Keratinocyte (primary cell): ENCODE data around the gene POU6F2. TPM values are rescaled to one million over a fixed set of nuclear protein-coding genes. Genes with fewer than 3 reads are reported as not detected.
A peak's percentile ranks its signal among the peaks of the same experiment; 100 is the strongest.

Experiments
- DNase-seq: peaks from one replicate; pipeline ENCODE4 v3.0.0-alpha.2; 2011; ENCODE audit warnings: low read depth, missing footprints, low spot score
- FAIRE-seq: peaks from 2 replicates; lab custom pipeline; 2011; peaks lifted over from hg19 to GRCh38; lab: Jason Lieb, UNC
- H2AFZ ChIP-seq: 2 replicates; pipeline ENCODE4 v1.6.0; 2012; ENCODE audit warnings: low read length, control low read depth, inconsistent platforms; ENCODE audit not compliant: control insufficient read depth
- H3K27ac ChIP-seq: 2 replicates; pipeline ENCODE4 v1.5.1; 2011; ENCODE audit warnings: low read length; ENCODE audit not compliant: control insufficient read depth, insufficient read depth
- H3K27me3 ChIP-seq: 3 replicates; pipeline ENCODE4 v1.6.0; 2011; ENCODE audit warnings: low read length; ENCODE audit not compliant: control insufficient read depth, insufficient read depth; ENCODE audit errors: extremely low read depth
- H3K36me3 ChIP-seq, 2 experiments: 2 replicates in 1 of 2; 3 replicates in 1 of 2; pipeline ENCODE4 v1.5.1; 2011; ENCODE audit warnings: low read length in 2 of 2, mild to moderate bottlenecking in 1 of 2; ENCODE audit not compliant: control insufficient read depth in 2 of 2, insufficient read depth in 2 of 2; ENCODE audit errors: extremely low read depth in 1 of 2
- H3K4me1 ChIP-seq: 3 replicates; pipeline ENCODE4 v1.5.1; 2011; ENCODE audit warnings: low read length; ENCODE audit not compliant: control insufficient read depth, insufficient read depth; ENCODE audit errors: extremely low read depth
- H3K4me2 ChIP-seq: 3 replicates; pipeline ENCODE4 v1.6.0; 2011; ENCODE audit warnings: low read depth, low read length; ENCODE audit not compliant: control insufficient read depth, insufficient read depth; ENCODE audit errors: extremely low read depth
- H3K4me3 ChIP-seq, 3 experiments: fragments of 200-600 bp in 1 of 3; sonication (generic) in 1 of 3; 2 replicates in 2 of 3; 3 replicates in 1 of 3; pipeline ENCODE4 v1.5.1; 2011 to 2016; ENCODE audit warnings: low read length in 3 of 3, mild to moderate bottlenecking in 3 of 3, control low read depth in 2 of 3, inconsistent platforms in 1 of 3, low read depth in 1 of 3, mixed read lengths in 1 of 3, mixed run types in 1 of 3, moderate library complexity in 1 of 3; ENCODE audit not compliant: control insufficient read depth in 2 of 3, insufficient read depth in 2 of 3; ENCODE audit errors: extremely low read depth in 1 of 3
- H3K79me2 ChIP-seq: 2 replicates; pipeline ENCODE4 v1.6.0; 2012; ENCODE audit warnings: low read length; ENCODE audit not compliant: control insufficient read depth, insufficient read depth
- H3K9ac ChIP-seq: 3 replicates; pipeline ENCODE4 v1.6.0; 2011; ENCODE audit warnings: low read length; ENCODE audit not compliant: control insufficient read depth, insufficient read depth; ENCODE audit errors: extremely low read depth
- H3K9me1 ChIP-seq: 3 replicates; pipeline ENCODE4 v1.6.0; 2011; ENCODE audit warnings: low read length; ENCODE audit not compliant: control insufficient read depth, insufficient read depth; ENCODE audit errors: extremely low read depth
- H3K9me3 ChIP-seq: 2 replicates; pipeline ENCODE4 v1.5.1; 2012; ENCODE audit warnings: low read depth, low read length; ENCODE audit not compliant: control insufficient read depth
- H4K20me1 ChIP-seq: 3 replicates; pipeline ENCODE4 v1.6.0; 2011; ENCODE audit warnings: low read length; ENCODE audit not compliant: control insufficient read depth, insufficient read depth; ENCODE audit errors: extremely low read depth
- EZH2 ChIP-seq: IDR thresholded peaks from one replicate; pipeline ENCODE4 v1.6.1; 2012; ENCODE audit warnings: inconsistent platforms, mild to moderate bottlenecking, low read length, moderate library complexity
- dilution Hi-C: fragments of 300-500 bp; cut with MboI; formaldehyde crosslinking; loops from one replicate; pipeline ENCODE4 v1.7.0; 2020; ENCODE audit warnings: low sequenced_read_pairs; ENCODE audit not compliant: extremely low pct_ligation_motif_present
- polyA plus RNA-seq, 5 experiments: library from polyadenylated mRNA; depleted of rRNA in 3 of 5; stranded (reverse) in 3 of 5; stranded (forward) in 1 of 5; unstranded in 1 of 5; fragments of >200 nt; gene quantifications; 1 replicate in 1 of 5; 2 replicates in 3 of 5; 3 replicates in 1 of 5; pipeline versions ENCODE4 v1.2.1 to v1.2.3, GENCODE V29; 2011 to 2012; ENCODE audit warnings: missing spikeins in 2 of 5, low read depth in 1 of 5, low replicate concordance in 1 of 5
- TF ChIP-seq, protein P1 (sequence below), 3 experiments: IDR thresholded peaks in 1 of 3; conservative IDR thresholded peaks in 1 of 3; optimal IDR thresholded peaks in 1 of 3; 2 replicates in 2 of 3; 3 replicates in 1 of 3; pipeline versions ENCODE3 to v1.5.1; 2011; ENCODE audit warnings: low read length in 3 of 3, mild to moderate bottlenecking in 3 of 3, moderate library complexity in 2 of 3, control low read depth in 1 of 3, inconsistent platforms in 1 of 3; ENCODE audit not compliant: insufficient read depth in 2 of 3; ENCODE audit errors: extremely low read depth in 1 of 3

Gene POU6F2
- polyA plus RNA-seq, 1 donor (not counting 4 experiments of a cell fraction or from before 2014, with no cell fraction given) = not detected

DNA sequence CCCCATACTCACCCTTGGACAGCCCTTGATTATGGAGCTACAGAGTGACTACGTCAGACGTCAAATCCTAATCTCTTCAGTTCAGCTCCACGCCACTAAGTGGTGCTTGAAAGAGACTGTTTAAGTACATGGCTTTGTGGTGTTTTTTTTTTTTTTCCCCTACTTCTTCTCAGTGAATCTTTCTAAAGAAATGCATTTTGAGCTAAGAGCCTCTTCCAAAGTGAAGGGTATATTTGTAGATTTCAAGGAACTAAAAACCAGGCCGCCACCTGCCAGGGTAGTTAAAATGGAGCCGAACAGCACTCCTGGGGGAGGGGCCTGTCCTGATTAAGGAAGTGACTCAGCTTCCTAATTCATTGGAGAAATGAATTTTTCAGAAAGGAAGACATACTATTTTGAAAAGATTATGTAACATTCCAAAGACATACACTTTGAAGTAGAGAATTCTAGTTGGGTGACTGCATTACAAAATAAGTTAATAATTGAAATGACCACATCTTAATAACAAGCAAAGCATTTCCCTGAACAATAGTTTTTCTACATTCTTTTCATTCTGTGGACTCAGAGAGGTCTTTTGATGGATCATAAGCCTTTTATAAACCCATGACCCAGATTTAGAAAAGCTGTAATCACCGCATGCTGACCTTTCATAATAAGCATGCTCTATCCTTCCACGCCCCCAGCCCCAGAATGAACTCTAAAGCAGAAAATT lies 48.1 kb upstream of the POU6F2 start:
- H3K27ac ChIP-seq = no peak overlapping the region
- no peaks in the 10 kb centered on the region for H4K20me1 ChIP-seq
- H3K9me3 ChIP-seq = no peaks in the 10 kb centered on the region
- H3K4me3 ChIP-seq = no peak overlapping the region
- H3K79me2 ChIP-seq = no peaks in the 10 kb centered on the region
- no peak overlapping the region for H3K9ac ChIP-seq
- H2AFZ ChIP-seq = no peak overlapping the region
- H3K9me1 ChIP-seq = no peaks in the 10 kb centered on the region
- FAIRE-seq = no peak
- H3K4me1 ChIP-seq = no peaks in the 10 kb centered on the region
- H3K27me3 ChIP-seq = no peaks in the 10 kb centered on the region
- dilution Hi-C loops = no loop called here
- H3K36me3 ChIP-seq = no peaks in the 10 kb centered on the region
- DNase-seq = no peak
- TF ChIP-seq, protein P1, sequence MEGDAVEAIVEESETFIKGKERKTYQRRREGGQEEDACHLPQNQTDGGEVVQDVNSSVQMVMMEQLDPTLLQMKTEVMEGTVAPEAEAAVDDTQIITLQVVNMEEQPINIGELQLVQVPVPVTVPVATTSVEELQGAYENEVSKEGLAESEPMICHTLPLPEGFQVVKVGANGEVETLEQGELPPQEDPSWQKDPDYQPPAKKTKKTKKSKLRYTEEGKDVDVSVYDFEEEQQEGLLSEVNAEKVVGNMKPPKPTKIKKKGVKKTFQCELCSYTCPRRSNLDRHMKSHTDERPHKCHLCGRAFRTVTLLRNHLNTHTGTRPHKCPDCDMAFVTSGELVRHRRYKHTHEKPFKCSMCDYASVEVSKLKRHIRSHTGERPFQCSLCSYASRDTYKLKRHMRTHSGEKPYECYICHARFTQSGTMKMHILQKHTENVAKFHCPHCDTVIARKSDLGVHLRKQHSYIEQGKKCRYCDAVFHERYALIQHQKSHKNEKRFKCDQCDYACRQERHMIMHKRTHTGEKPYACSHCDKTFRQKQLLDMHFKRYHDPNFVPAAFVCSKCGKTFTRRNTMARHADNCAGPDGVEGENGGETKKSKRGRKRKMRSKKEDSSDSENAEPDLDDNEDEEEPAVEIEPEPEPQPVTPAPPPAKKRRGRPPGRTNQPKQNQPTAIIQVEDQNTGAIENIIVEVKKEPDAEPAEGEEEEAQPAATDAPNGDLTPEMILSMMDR (optimal IDR thresholded peaks at IDR 0.05 in 1 of 3, IDR thresholded peaks at IDR 0.05 in 1 of 3, conservative IDR thresholded peaks at IDR 0.05 in 1 of 3; ENCODE audit: extremely low read depth in 1 of 3, insufficient read depth in 2 of 3, low read length in 3 of 3) = no peak
- TF ChIP-seq EZH2 = no peak
- no peak overlapping the region for H3K4me2 ChIP-seq

DNA sequence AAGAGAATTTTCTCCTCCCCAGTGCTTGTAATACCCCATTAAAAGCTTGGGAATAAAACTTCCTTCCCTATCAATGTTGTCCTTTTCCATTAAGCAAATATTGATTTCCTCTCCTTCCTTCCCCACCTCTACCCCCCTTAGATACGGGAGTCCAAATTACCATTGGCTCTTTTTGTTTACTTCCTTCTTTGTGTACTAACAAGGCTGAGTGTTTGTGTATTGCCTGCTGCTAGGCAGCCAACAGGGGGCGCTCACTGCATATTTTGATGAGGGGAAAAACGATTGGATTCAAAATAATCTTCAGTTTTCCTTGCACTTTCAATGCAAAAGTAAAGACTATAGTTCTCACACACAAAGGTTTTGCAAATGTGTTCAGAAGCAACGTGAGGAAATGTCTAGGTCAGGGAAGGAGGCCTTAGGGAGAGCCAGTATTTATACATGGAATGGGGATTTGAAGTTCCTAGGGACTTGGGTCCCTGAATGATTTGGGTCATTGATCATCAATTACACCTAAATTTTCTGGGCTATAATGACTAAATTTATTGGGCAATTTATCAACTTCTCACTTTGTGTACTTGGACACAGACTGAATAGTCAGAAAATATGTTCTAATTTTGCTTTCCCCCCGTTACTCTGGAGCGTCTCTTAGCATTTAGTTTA lies 45.1 kb upstream of the POU6F2 start:
- dilution Hi-C loops = no loop called here
- H3K9me1 ChIP-seq = no peaks in the 10 kb centered on the region
- H2AFZ ChIP-seq = peak overlapping the region; percentile 41
- no peak overlapping the region for H3K9ac ChIP-seq
- TF ChIP-seq, protein P1 (optimal IDR thresholded peaks at IDR 0.05 in 1 of 3, IDR thresholded peaks at IDR 0.05 in 1 of 3, conservative IDR thresholded peaks at IDR 0.05 in 1 of 3; ENCODE audit: extremely low read depth in 1 of 3, insufficient read depth in 2 of 3, low read length in 3 of 3) = peak; percentile 69 to 87 (median 87)
- no peak for TF ChIP-seq EZH2
- peak overlapping the region; percentile 28 for H3K4me2 ChIP-seq
- DNase-seq (peak; percentile 7), FAIRE-seq (peak; percentile 5)
- no peaks in the 10 kb centered on the region for H3K36me3 ChIP-seq
- no peaks in the 10 kb centered on the region for H3K9me3 ChIP-seq
- no peak overlapping the region for H3K27ac ChIP-seq
- H3K27me3 ChIP-seq = no peaks in the 10 kb centered on the region
- no peaks in the 10 kb centered on the region for H3K79me2 ChIP-seq
- H4K20me1 ChIP-seq = no peaks in the 10 kb centered on the region
- no peaks in the 10 kb centered on the region for H3K4me1 ChIP-seq
- H3K4me3 ChIP-seq = no peak overlapping the region
